ENCODE results near the gene BLOC1S4.
"Not testable (repeated sequence)": the region's sequence is repeated elsewhere in the genome, so short reads cannot be mapped to it uniquely, and the experiment has no call there.

BLOC1S4 gene, protein sequence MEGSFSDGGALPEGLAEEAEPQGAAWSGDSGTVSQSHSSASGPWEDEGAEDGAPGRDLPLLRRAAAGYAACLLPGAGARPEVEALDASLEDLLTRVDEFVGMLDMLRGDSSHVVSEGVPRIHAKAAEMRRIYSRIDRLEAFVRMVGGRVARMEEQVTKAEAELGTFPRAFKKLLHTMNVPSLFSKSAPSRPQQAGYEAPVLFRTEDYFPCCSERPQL

DNA sequence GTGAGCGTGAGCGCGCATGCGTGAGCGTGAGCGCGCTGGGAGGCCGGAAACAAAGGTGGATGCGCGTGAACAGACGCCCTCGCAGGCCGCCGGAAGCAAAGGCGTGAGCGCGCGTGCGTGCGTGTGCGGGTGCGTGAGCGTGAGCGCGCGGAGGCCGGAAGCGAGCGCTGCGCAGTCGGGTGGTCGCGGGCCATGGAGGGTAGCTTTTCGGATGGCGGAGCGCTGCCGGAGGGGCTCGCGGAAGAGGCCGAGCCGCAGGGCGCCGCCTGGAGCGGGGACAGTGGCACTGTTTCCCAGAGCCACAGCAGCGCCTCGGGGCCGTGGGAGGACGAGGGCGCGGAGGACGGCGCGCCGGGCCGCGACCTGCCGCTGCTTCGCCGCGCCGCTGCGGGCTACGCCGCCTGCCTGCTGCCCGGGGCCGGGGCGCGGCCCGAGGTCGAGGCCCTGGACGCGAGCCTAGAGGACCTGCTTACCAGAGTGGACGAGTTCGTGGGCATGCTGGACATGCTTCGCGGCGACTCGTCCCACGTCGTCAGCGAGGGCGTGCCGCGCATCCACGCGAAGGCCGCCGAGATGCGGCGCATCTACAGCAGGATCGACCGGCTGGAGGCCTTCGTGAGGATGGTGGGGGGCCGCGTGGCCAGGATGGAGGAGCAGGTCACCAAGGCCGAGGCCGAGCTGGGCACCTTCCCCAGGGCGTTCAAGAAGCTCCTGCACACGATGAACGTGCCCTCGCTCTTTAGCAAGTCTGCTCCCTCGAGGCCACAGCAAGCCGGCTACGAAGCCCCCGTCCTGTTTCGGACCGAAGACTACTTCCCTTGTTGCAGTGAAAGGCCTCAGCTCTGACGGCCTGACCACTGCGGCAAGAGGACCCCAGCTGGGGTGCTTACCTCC lies at the start of gene BLOC1S4:
Gene BLOC1S4 (plus strand): TSS at position 157 of the 894 bp plus-strand sequence. CDS start 36 bp downstream, at position 193.
- peak; percentile 76 to 79 for DNase-seq (ENCODE audit: extremely low read depth in 1 of 2, low read depth in 1 of 2)

DNA sequence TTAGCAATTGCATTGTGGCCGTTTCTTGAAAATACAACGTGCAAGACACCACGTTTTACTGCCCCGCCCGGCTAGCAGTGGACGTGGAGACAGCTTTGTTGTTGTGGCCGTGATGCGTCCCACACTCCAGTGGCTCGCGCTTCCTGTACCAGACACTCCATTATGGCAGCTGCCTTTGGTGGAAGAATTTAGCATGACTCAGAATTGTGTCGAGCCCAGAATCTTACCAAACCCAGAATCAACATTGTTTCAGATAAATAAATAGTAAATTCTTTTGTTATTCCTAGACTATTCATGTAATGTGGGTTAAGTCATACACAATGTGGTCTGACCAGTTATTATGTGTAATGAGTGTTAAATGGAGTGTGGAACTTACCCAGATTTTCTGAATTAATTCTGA lies 47.6 kb upstream of the BLOC1S4 start:
- DNase-seq (ENCODE audit: extremely low read depth in 1 of 2, low read depth in 1 of 2) = no peak

DNA sequence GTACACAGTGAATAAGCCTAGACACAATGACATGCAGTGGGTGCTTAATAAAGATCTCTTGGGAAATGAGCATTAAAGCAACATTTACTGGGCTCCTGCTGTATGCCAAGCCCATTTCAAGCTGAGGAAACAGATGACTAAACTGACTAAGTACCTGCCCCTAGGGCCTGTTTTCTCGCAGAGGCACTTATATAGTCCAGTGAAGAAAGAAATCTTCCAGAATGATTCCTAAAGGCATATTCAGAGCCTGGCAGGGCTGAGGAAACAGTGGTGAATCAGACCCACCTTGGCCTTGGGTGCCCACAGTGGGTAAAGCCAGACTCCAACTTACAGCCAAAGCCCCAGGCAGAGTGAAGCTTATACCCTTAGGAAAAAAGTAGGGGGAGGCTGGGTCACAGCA lies 44.3 kb upstream of the BLOC1S4 start:
- DNase-seq (ENCODE audit: extremely low read depth in 1 of 2, low read depth in 1 of 2) = no peak

DNA sequence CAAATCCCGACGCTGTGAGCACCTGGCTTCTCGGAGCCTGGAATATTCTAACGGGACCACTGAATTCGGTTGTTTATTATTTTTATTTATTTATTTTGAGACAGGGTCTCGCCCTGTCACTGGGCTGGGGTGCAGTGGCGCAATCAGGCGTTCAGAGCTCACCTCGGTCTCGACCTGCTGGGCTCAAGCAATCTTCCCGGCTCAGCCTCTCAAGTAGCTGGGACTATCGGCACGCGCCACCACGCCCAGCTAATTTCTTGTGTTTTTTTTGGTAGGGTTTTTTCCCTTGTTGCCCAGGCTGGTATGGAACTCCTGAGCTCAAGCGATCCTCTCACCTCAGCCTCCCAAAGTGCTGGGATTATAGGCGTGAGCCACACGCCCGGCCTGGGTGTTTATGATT lies 43.8 kb upstream of the BLOC1S4 start:
- no peak for DNase-seq (ENCODE audit: extremely low read depth in 1 of 2, low read depth in 1 of 2)

DNA sequence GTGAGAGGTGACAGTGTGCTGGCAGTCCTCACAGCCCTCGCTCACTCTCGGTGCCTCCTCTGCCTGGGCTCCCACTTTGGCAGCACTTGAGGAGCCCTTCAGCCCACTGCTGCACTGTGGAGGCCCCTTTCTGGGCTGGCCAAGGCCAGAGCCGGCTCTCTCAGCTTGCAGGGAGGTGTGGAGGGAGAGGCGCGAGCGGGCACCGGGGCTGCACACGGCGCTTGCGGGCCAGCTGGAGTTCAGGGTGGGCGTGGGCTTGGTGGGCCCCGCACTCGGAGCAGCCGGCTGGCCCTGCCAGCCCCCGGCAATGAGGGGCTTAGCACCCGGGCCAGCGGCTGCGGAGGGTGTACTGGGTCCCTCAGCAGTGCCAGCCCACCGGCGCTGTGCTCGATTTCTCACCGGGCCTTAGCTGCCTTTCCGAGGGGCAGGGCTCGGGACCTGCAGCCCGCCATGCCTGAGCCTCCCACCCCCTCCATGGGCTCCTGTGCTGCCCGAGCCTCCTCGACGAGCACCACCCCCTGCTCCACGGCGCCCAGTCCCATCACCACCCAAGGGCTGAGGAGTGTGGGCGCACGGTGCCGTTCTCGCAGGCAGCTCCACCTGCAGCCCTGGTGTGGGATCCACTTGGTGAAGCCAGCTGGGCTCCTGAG lies 43.3 kb upstream of the BLOC1S4 start:
- not testable (repeated sequence) for DNase-seq (ENCODE audit: extremely low read depth in 1 of 2, low read depth in 1 of 2)

DNA sequence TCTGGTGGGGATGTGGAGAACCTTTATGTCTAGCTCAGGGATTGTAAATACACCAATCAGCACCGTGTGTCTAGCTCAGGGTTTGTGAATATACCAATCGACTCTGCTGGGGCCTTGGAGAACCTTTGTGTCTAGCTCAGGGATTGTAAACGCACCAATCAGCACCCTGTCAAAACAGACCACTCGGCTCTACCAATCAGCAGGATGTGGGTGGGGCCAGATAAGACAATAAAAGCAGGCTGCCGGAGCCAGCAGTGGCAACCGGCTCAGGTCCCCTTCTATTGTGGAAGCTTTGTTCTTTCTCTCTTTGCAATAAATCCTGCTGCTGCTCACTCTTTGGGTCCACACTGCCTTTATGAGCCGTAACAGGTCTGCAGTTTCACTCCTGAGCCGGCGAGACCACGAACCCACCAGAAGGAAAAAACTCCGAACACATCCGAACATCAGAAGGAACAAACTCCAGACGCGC lies 42.7 kb upstream of the BLOC1S4 start:
- DNase-seq (ENCODE audit: extremely low read depth in 1 of 2, low read depth in 1 of 2) = not testable (repeated sequence)

DNA sequence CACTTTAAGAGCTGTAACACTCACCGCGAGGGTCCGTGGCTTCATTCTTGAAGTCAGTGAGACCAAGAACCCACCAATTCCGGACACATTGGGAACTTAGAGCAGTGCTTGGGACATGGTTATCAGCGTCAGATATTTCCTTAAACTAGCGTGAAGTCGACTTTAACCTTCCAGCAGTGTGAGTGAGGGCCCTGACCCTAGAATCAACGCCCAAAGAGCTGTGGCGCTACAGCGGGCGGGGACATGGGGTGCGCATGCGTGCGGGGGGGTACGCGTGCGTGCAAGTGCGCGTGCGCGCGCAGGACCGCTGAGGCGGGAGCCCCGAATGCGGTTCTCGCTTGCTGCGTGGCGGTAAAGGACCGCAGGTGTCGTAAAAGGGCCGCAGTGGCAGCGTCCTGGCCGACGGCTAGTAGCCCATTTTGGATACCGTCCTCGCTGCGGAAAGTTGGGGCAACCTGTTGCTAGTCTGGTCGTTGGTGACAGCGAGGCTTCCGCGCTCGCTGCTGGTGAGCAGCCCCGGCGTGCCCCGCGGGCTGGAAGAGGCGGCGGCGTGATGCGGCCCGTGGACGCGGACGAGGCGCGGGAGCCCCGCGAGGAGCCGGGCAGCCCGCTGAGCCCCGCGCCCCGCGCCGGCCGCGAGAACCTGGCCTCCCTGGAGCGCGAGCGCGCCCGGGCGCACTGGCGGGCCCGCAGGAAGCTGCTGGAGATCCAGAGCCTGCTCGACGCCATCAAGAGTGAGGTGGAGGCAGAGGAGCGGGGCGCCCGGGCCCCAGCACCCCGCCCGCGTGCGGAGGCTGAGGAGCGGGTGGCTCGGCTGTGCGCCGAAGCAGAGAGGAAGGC lies 42.1 kb upstream of the BLOC1S4 start:
- peak; percentile 81 to 91 for DNase-seq (ENCODE audit: extremely low read depth in 1 of 2, low read depth in 1 of 2)

DNA sequence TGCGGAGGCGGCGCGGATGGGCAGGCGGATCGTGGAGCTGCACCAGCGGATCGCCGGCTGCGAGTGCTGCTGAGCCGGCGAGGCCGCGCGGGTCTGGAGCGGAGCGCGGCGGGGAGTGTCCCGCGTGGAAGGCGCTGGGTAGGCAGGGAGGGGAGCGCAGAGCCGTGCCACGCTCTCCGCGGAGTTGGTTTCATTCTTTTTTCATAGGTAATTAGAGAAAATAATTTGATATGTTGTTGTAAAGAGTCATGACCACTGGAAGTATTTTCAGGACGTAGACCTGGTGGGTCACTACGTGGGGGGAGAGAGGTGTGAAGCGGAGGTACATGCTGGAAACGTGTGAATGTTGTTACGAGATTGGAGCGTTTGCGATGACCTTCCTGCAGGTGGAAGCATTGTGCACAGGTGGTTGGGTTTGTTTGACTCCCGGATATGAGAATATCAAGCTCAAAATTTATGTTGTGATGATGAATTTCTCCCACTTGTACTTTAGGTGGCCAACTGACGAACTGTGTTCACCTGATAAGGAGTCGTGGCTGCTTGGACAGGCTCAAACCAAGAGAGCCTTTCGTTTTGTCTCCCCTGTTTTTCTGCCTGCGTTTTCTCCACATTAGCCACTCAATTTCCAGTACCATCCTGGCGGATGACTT lies 41.3 kb upstream of the BLOC1S4 start:
- DNase-seq (ENCODE audit: extremely low read depth in 1 of 2, low read depth in 1 of 2) = peak; percentile 29 to 34

DNA sequence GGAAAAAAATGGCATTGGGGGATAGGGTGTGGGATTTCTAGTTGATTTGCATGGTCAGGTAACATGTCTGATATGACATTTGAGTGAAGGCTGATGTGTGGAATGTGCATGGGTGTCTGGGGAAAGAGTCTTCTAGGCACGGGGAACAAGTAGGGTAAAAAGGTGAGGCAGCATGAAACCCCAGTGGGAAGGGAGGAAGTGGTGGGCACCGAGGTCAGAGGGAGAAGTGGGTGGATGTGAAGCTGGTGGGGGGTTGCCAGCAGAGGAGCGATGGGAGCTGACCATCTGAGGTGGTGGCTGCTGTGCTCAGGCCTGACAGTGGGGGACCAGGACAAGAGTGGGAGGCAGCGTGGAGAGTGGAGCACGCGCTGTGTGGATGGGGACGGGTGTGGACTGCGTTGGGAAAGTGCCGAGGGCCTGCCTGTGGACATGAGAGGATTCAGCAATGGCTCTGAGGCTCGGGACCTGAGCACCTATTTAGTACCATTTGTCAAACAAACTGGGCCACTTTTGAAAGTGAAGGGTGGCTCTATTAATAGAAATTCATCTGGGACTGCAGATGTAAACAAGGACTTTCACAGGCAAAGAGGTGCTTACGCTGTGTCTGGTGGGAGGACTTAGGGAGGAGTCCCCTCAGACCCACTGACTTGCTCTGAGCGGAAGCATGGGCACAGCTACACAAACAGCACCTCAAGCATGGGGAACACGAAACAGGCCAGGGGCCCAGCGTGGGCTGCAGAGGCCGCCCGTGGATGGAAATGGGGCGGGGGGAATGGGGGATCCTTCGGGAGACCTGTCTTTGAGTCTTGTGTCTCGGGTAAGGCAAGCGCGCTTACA lies 39.0 kb upstream of the BLOC1S4 start:
- no peak for DNase-seq (ENCODE audit: extremely low read depth in 1 of 2, low read depth in 1 of 2)

DNA sequence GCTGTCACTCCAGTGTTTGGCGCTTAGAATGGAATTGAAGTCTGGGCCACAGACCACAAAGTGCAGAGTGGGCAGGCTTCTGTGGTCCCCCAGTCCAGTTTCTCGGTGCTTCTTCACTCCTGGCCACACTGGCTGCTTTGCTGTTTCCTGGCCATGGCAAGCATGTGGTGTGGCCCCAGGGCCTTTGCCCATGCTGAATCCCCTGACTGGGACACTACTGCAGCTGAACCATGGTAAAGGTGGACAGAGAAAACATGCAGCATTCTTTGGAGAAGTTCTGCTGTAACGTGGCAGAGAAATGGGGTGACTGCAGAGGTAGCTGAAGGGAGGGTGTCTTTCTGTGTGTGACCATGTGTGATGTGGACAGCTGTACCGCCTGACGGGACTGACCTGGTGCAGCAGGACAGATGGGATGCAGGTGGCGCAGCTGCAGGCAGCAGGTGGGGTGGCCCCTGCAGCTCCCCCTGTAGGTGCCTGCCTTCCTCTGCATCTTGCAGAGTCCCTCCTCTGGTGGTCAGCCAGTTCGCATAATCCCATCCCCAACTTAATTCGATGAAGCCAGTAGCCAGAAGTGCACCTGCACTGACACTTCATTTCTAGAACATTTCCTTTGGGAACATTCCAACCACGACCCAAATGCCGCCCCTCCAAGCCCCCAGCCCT lies 35.5 kb upstream of the BLOC1S4 start:
- no peak for DNase-seq (ENCODE audit: extremely low read depth in 1 of 2, low read depth in 1 of 2)

DNA sequence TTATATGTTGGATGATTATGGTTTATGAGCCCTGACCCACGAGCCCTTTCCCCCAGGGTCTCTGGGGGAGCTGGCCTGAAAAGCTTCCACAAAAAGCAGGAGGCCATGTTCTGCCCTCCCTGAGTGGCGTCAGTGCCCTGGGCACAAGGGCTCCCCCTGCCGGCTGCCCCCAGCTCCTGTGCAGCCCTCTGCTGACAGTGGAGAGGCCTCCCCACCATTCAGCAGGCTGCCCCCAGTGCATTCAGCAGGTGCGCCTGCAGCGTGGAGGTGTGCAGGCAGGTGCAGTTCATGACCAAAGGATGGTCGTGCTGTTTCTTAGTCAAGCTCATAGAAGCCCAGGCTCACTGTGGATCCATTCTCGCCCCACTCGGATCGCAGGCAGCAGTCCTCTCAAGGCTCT lies 34.8 kb upstream of the BLOC1S4 start:
- no peak for DNase-seq (ENCODE audit: extremely low read depth in 1 of 2, low read depth in 1 of 2)

DNA sequence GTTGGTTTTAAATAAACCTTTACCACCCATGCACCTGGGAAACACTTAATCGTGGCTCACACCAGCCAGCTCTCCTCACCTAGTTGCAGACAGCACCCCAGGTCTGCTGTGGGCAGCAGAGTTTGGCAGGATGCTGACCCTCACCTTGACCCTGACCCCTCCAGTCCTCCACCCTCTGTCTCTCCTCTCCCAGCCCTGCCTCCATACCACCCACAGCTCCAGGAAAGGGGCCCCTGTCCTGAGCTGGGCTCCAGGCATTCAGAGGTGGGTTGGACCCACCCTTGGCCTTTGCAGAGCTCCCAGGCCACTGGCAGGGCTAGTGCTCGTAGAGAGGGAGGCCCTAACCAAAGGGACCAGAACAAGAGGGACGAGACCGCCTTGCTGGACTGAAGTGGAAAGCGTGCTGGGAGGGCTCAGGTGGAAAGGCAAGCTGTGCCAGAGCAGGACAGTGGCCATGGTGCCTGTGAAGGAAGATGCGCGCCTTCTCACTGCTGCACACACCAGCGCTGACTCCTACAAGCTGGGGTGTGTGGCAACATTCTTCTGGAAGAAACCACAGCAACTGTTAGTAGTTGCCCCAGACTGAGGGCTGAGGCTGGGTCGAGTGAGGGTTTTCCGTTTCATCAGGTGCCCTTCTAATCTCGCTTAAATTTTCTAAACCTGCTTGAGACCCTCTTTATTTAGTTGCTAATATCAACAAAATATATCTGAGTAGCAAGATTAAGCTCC lies 32.9 kb upstream of the BLOC1S4 start:
- DNase-seq (ENCODE audit: extremely low read depth in 1 of 2, low read depth in 1 of 2) = no peak

DNA sequence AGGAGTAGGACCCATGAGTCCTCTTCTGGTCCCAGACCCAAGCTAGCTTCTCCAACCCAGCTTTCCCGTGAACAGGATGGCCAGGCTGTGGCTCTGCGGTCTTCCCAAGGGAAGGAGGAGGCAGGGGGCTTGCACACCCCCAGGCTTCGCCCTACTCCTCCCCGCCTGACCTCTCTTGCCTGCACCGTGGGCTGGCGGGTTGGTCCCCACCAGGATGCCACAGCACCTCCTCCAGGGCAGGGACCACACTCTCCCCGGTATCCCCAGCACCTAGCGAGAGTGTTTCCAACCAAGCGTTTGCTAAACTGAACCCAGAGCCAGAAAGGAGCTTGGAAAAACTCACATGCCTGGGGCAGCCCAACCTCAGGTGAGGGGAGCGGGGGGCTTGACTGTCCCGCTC lies 31.3 kb upstream of the BLOC1S4 start:
- no peak for DNase-seq (ENCODE audit: extremely low read depth in 1 of 2, low read depth in 1 of 2)

DNA sequence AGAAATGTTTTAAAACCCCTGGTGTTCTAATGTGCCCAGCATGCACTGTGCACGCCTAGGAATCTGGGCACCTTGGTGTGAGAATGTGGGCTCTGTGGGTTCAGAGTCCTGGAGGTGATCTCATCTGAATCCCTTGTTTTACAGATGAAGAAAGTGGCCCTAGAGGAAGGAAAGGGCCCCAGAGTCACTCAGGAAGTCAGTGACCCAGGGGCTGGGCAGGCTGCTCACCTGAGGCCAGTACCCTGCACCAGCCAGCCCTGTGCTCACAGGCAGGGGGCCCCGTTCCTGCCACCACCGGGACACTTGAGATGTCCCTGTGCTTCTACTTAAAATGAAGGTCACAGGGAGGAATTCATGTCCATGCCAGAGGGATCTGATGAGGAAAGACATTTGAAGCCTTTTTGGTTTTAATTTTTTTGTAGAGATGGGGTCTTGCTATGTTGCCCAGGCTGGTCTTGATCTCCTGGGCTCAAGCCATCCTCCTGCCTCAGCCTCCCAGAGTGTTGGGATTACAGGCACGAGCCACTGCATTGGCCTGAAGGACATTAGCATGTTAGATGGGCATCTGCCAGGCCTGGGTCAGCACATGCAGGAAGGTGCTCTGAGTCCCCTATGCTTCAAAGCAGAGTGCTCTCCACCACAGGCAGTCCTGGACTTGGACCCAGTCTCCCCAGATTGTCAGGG lies 29.7 kb upstream of the BLOC1S4 start:
- DNase-seq (ENCODE audit: extremely low read depth in 1 of 2, low read depth in 1 of 2) = no peak

DNA sequence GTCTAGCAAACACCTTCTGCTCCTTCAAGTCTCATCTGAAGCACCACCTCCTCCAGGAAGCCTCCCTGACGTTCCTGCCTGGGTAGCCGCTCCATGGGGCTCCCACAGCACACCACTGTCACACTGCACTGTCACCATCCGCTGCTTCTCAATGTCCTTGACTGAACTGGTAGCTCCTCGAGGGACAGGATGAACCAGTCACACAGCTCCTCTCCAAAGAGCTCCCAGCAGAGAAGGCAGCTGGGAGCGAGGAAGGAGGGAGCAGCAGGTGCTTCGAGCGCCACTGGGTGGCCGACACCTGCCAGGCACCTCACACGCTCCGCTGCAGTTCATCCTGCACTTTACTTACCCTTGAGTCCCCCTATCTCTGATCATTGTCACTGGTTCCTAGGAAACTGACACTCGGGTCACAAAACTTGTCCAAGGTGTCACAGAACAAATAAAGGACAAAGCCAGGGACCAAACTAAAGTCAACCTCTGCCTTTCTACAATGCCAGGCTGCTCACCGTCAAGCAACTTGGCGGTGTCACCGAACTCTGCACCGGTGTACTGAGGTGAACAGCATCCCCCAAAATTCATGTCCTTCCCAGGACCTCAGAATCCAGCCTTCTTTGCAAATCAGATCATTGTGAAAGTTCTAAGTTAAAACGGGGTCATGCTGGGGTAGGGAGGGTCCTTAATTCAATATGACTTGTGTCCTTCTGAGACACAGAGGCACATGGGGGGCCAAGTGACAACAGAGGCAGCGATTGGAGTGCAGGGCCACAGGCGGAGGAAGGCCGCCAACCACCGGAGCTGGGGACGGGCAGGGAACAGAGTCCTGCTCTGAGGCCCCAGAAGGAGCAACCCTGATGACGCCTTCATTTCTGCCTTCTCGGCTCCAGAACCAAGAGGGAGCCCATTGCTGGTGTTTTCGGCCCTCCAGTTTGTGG lies 27.8 kb upstream of the BLOC1S4 start:
- no peak for DNase-seq (ENCODE audit: extremely low read depth in 1 of 2, low read depth in 1 of 2)

DNA sequence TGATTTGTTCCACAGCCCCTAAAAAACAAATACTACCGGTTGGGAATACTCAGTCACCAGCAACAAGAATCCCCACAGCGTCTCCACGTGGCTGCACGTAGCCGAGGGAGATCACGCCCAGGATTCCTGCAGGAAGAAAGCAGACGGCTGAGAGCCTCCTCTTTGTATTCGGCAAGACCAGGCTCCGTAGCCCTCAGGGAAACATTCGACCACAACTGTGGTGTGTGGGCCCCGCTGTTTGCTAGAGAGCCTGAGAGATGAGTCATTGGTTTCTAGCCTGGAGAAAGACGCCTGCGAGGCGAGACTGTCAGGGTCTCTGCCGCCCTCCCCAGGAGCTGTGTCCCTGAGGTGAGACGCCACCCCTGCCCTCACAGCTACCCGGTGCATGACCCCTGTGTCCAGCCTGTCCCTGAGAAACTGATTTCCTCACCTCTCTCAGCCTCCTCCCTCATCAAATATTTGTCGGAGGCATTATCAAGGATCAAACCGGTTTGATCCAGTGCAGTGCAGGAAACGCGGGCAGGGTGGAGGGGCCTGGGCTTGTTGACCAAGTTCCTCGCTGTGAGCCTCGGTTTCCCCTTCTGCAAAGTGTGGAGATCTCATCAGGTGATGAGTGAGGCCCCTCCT lies 27.0 kb upstream of the BLOC1S4 start:
- DNase-seq (ENCODE audit: extremely low read depth in 1 of 2, low read depth in 1 of 2) = peak; percentile 54 to 58
